HCT116 (cell line): ENCODE results near the gene SLC25A22. TPM values are rescaled to one million over a fixed set of nuclear protein-coding genes. Genes with fewer than 3 reads are reported as not detected.

Experiments used
- ATAC-seq: fragments of 200-7000 bp; cut with Tn5 transposase; 2 replicates; pipeline ENCODE4 v1.9.1; 2020; ENCODE audit warnings: mild to moderate bottlenecking, moderate library complexity
- BruUV-seq: library from RNA; stranded (reverse); fragments of 400-500 nt; replicated peaks from 2 replicates; lab custom pipeline; 2021; lab: Mats Ljungman, UMichigan
- CTCF ChIA-PET: fragments of 300-600 bp; sonication (Branson Sonifier 250); formaldehyde crosslinking; loops from one replicate; lab custom pipeline; 2021; ENCODE audit warnings: antibody characterized with exemption; lab: Charles Lee
- POLR2A ChIA-PET: fragments of 300-600, 350-600 bp; sonication (Branson Sonifier 250); formaldehyde crosslinking; loops from one replicate; lab custom pipeline; 2021; ENCODE audit warnings: antibody characterized with exemption; lab: Charles Lee
- RAD21 ChIA-PET, 2 experiments: fragments of 300-600 bp; sonication (Branson Sonifier 250); formaldehyde crosslinking; loops; one replicate each; lab custom pipeline; 2023; ENCODE audit warnings: low total read pairs in 2 of 2; ENCODE audit not compliant: uncharacterized antibody in 2 of 2, unreplicated experiment in 2 of 2, low non-redundant PET in 1 of 2; lab: Charles Lee
- DNase-seq: peaks from one replicate; pipeline ENCODE4 v3.0.0-alpha.2; 2010; ENCODE audit warnings: low read depth, low spot score
- H2AFZ ChIP-seq: fragments of 200-600 bp; shearing (Covaris generic), sonication (generic); 2 replicates; pipeline ENCODE4 v1.6.1; 2017; ENCODE audit warnings: low read depth, mixed run types, mixed read lengths, antibody characterized with exemption, low read length; ENCODE audit not compliant: poor library complexity, severe bottlenecking
- H3K27ac ChIP-seq: 2 replicates; pipeline ENCODE4 v1.5.1; 2012; ENCODE audit warnings: low read depth, low read length
- H3K27me3 ChIP-seq: fragments of 200-600 bp; sonication (generic); 2 replicates; pipeline ENCODE4 v1.6.1; 2016; ENCODE audit warnings: mixed run types, low read length, mixed read lengths; ENCODE audit not compliant: insufficient read depth
- H3K36me3 ChIP-seq, 2 experiments: fragments of 200-500 bp in 1 of 2; fragments of 200-600 bp in 1 of 2; sonication (Bioruptor generic) in 1 of 2; sonication (generic) in 1 of 2; 2 replicates each; pipeline versions ENCODE4 v1.5.1 to v1.6.1; 2014 to 2016; ENCODE audit warnings: low read length in 2 of 2, inconsistent platforms in 1 of 2, mixed read lengths in 1 of 2, mixed run types in 1 of 2; ENCODE audit not compliant: insufficient read depth in 2 of 2, control insufficient read depth in 1 of 2
- H3K4me1 ChIP-seq, 2 experiments: fragments of 200-600 bp in 1 of 2; sonication (generic) in 1 of 2; 2 replicates each; pipeline versions ENCODE4 v1.5.1 to v1.6.1; 2012 to 2017; ENCODE audit warnings: low read length in 2 of 2, inconsistent platforms in 1 of 2, mild to moderate bottlenecking in 1 of 2, mixed read lengths in 1 of 2, mixed run types in 1 of 2, moderate library complexity in 1 of 2; ENCODE audit not compliant: insufficient read depth in 2 of 2, control insufficient read depth in 1 of 2
- H3K4me2 ChIP-seq: fragments of 200-600 bp; sonication (generic); 2 replicates; pipeline ENCODE4 v1.6.1; 2017; ENCODE audit warnings: mixed run types, low read length, mixed read lengths
- H3K4me3 ChIP-seq, 2 experiments: fragments of 200-600 bp in 1 of 2; sonication (generic) in 1 of 2; replicated peaks in 1 of 2; 2 replicates each; pipeline ENCODE4 v1.5.1; 2011 to 2016; ENCODE audit warnings: low read length in 2 of 2, control low read depth in 1 of 2, low read depth in 1 of 2, mild to moderate bottlenecking in 1 of 2, mixed read lengths in 1 of 2, mixed run types in 1 of 2
- H3K79me2 ChIP-seq: fragments of 200-600 bp; sonication (generic); 2 replicates; pipeline ENCODE4 v1.6.1; 2017; ENCODE audit warnings: mild to moderate bottlenecking, mixed run types, low read length, moderate library complexity, mixed read lengths; ENCODE audit not compliant: insufficient read depth
- H3K9ac ChIP-seq: fragments of 200-600 bp; sonication (generic); 2 replicates; pipeline ENCODE4 v1.6.1; 2016; ENCODE audit warnings: low read length, mixed read lengths
- H3K9me2 ChIP-seq: fragments of 200-600 bp; sonication (generic), shearing (Covaris generic); 2 replicates; pipeline ENCODE4 v1.6.1; 2017; ENCODE audit warnings: mixed run types, mild to moderate bottlenecking, moderate library complexity; ENCODE audit not compliant: insufficient read depth
- H3K9me3 ChIP-seq, 2 experiments: fragments of 200-500 bp in 1 of 2; fragments of 200-600 bp in 1 of 2; sonication (Bioruptor generic) in 1 of 2; sonication (generic) in 1 of 2; 2 replicates each; pipeline ENCODE4 v1.6.1; 2014 to 2017; ENCODE audit warnings: low read length in 2 of 2, mixed read lengths in 2 of 2, inconsistent platforms in 1 of 2, low read depth in 1 of 2, mild to moderate bottlenecking in 1 of 2, mixed run types in 1 of 2, moderate library complexity in 1 of 2; ENCODE audit not compliant: control insufficient read depth in 1 of 2, insufficient read depth in 1 of 2
- H4K20me1 ChIP-seq: fragments of 200-600 bp; sonication (generic), shearing (Covaris generic); 2 replicates; pipeline ENCODE4 v1.6.1; 2017; ENCODE audit warnings: mixed run types, mild to moderate bottlenecking, moderate library complexity; ENCODE audit not compliant: insufficient read depth
- POLR2A ChIP-seq: IDR thresholded peaks from 2 replicates; pipeline ENCODE4 v1.7.0; 2011; ENCODE audit warnings: borderline replicate concordance; ENCODE audit not compliant: insufficient read depth, insufficient read length; ENCODE audit errors: extremely low read depth
- POLR2AphosphoS5 ChIP-seq: IDR thresholded peaks from 2 replicates; pipeline ENCODE4 v1.6.1; 2011; ENCODE audit warnings: mild to moderate bottlenecking, low read depth, low read length, moderate library complexity
- SIN3A ChIP-seq: IDR thresholded peaks from 2 replicates; pipeline ENCODE4 v1.6.1; 2012; ENCODE audit warnings: low read depth
- YY1 ChIP-seq: IDR thresholded peaks from 2 replicates; pipeline ENCODE4 v1.6.1; 2011; ENCODE audit warnings: low read length, low read depth, moderate library complexity, mild to moderate bottlenecking; ENCODE audit not compliant: insufficient replicate concordance; ENCODE audit errors: extremely low read depth
- ZBTB33 ChIP-seq: IDR thresholded peaks from 2 replicates; pipeline ENCODE4 v1.6.1; 2011; ENCODE audit warnings: mild to moderate bottlenecking, low read length, moderate library complexity; ENCODE audit not compliant: insufficient replicate concordance; ENCODE audit errors: extremely low read depth
- ZFX ChIP-seq: fragments of 450-650 bp; IDR thresholded peaks from 2 replicates; pipeline ENCODE4 v1.6.1; 2017
- intact Hi-C: fragments of 100-400 bp; cut with micrococcal nuclease; formaldehyde crosslinking; loops from 2 replicates; pipeline ENCODE4 v1.10.0; 2022
- total RNA-seq: library from RNA; stranded (reverse); gene quantifications from one replicate; pipeline ENCODE4 v1.2.1, GENCODE V29; 2021; ENCODE audit not compliant: unreplicated experiment

SLC25A22 gene
- total RNA-seq, 1 experiment from 2014 or later, result 62.0 TPM

GRCh38 chr11:842370-843002 is 44.4 kb upstream of the SLC25A22 start, which contains the start of the genes POLR2L and TSPAN4:
TSS of gene POLR2L (minus strand) at chr11:842529. CDS start at chr11:842508, 21 bp downstream.
TSS of gene TSPAN4 (plus strand) at chr11:842852. CDS start at chr11:850305, 7,453 bp downstream.
- H3K27ac ChIP-seq, result peak within 1 kb of the TSS; percentile 97
- CTCF ChIA-PET, result interaction anchor here (1.3 kb wide), 1 partner anchor 14 kb away, joined by 7 read pairs; no protein-coding TSS in a partner anchor

More at GRCh38 chr11:842370-843002, 44.4 kb upstream of the SLC25A22 start, which contains the start of the genes POLR2L and TSPAN4:
- ChIA-PET POLR2A (interaction anchor here (0.7 to 2.5 kb wide), 5 partner anchors 11 to 231 kb away, joined by 3 to 14 read pairs (median 3); partner anchors contain the start of gene PNPLA2), RAD21 (no interaction called here)
- H3K9me2 ChIP-seq, result no peaks in the 10 kb centered on the region
- peak; percentile 100 for TF ChIP-seq POLR2AphosphoS5
- peak; percentile 84 for TF ChIP-seq ZBTB33
- peak; percentile 96 for TF ChIP-seq POLR2A
- no peak for TF ChIP-seq SIN3A
- TF ChIP-seq ZFX, result peak; percentile 76; the same call in 1 of the 2 replicates
- TF ChIP-seq YY1, result peak; percentile 82
- DNase-seq (peak; percentile 74), ATAC-seq (peak; percentile 33)
- H3K9me3 ChIP-seq, result no peaks in the 10 kb centered on the region
- H2AFZ ChIP-seq, result no peak within 1 kb of the TSS
- no TSS peak for BruUV-seq
- intact Hi-C loops, result loop anchor here (5.0 kb wide), 1 partner anchor 35 kb away; the partner anchor contains the start of genes PIDD1 and RPLP2
- H3K4me3 ChIP-seq, result peak within 1 kb of the TSS; percentile 66 to 98
- peaks cover 42 to 71% of the 10 kb centered on the region in 2 experiments for H3K4me1 ChIP-seq
- no peaks in the 10 kb centered on the region for H3K27me3 ChIP-seq
- H3K36me3 ChIP-seq, result peaks cover 3 to 30% of the 10 kb centered on the region in 2 experiments; a peak in 3 of 4 replicates
- peak within 1 kb of the TSS; percentile 99 for H3K9ac ChIP-seq
- H4K20me1 ChIP-seq, result peaks cover 17% of the 10 kb centered on the region; the same call in 1 of the 2 replicates
- H3K79me2 ChIP-seq, result peaks cover 60% of the 10 kb centered on the region
- peak within 1 kb of the TSS; percentile 92 for H3K4me2 ChIP-seq
